GM18511 (cell line): ENCODE data around the gene ANKRA2.

ENCODE experiments used
- ATAC-seq: cut with Tn5 transposase; IDR thresholded peaks from one replicate; pipeline ENCODE4 v1.9.1; 2021; ENCODE audit warnings: mild to moderate bottlenecking, moderate library complexity; ENCODE audit not compliant: unreplicated experiment

Gene ANKRA2

GRCh38 chr5:73507062-73507461 is 58.4 kb downstream of the ANKRA2 start:
- no peak for ATAC-seq

GRCh38 chr5:73506459-73506955 is 58.9 kb downstream of the ANKRA2 start:
- no peak for ATAC-seq
